ENCODE measurements around the gene ANKRD35.

- TF ChIP-seq SP1 (IDR thresholded peaks at IDR 0.05; ENCODE audit: low read depth) (peak; percentile 37; the same call in 1 of the 2 replicates), POLR2A (IDR thresholded peaks at IDR 0.05; ENCODE audit: borderline replicate concordance, extremely low read depth, insufficient read depth, insufficient read length) (peak; percentile 62), EZH2 (IDR thresholded peaks at IDR 0.05) (no peak), CTCF (IDR thresholded peaks at IDR 0.05 in 2 of 3, conservative IDR thresholded peaks at IDR 0.05 in 1 of 3; ENCODE audit: borderline replicate concordance in 1 of 3, insufficient read depth in 1 of 3, low read depth in 2 of 3, low read length in 2 of 3) (no peak), CEBPB (IDR thresholded peaks at IDR 0.05; ENCODE audit: low read depth) (no peak)
These were observed 61.8 kb downstream of the ANKRD35 start, which contains the start of the genes POLR3C and RNF115 for GRCh38 chr1:145823565-145824498.

Data from HCT116 (cell line).